ENCODE results near the gene KCNQ1OT1.

DNA sequence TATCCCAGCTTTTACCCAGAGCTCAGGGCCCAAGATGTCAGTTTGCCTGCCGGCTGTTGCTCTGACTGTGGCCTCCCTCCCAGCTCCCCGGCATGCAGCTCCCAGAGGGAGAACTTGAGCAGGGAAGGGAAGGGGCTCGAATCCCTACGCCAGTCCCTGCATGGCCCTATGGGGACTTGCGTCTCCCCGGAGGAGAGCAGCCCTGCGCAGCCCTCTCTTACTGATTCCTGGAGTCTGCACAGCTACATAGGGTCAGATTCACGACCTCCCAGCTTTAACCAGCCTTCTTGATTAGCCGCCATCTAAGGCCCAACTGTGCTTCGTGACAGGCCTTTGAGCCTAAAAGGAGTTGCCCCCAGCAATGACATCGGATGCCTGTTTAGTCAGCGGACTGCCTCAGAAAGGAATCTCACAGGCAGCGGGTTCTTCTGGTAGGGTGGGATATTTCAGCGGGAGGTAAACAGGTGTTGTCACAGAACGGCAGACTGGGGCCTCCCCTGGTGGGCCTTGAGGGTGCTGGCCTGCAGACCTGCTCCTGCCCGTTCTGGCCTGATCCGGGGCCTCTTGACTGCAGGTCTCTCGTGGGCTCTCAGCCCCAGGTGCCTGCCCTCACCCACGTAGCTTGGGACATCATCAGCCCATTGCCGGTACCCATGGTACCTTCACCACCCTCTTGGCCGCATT, 43.8 kb upstream of the KCNQ1OT1 start:
- no peak for TF ChIP-seq CTCF (IDR thresholded peaks at IDR 0.05)
- TF ChIP-seq EZH2 (IDR thresholded peaks at IDR 0.05), result no peak
- no peak for TF ChIP-seq EZH2phosphoT487 (IDR thresholded peaks at IDR 0.05)
